ENCODE measurements around the gene TAF1A.

The TAF1A gene

DNA sequence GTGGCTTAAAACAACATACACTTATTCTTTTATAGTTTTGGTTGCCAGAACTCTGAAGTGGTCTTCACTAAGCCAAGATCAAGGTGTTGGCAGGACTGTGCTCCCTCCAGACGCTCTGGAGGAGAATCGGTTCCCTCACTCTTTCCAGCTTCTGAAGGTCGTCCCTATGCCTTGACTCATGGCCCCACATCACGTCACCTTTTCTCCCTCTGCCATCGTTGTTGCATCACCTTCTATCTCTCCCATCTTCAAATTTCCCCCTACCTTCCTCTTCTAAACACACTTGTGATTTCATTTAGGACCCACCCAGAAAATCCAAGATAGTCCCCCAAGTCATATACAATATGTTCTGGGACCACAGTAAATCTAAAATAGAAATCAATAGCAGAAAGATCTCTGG is 54.3 kb downstream of the TAF1A start:
- no peak for DNase-seq (ENCODE audit: low spot score)

- no peak for DNase-seq (ENCODE audit: low spot score)
Measured at GRCh38 chr1:222530852-222531251, 58.9 kb downstream of the TAF1A start.

GRCh38 chr1:222529916-222530315 is 59.8 kb downstream of the TAF1A start:
- DNase-seq (ENCODE audit: low spot score), result no peak

DNA sequence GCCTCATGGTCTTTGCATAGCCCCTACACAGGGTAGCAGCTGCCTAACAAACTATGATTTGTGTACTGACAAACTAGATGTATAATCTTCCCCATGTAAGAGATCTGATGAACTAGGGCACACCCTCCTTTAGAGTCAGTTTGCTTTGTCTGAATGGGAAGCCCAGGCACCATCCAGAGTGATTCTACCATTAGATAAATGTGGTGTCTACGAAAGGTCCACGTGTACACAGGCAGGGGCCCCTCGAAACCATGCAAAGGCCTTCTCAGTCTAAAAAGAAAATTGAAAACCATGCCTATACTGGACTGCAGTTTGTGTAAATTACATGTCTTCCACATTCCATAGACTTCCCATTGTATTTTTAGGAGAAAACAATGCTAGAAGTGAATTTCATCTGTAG is 60.6 kb downstream of the TAF1A start:
- no peak for DNase-seq (ENCODE audit: low spot score)

- DNase-seq (ENCODE audit: low spot score), result no peak
Measured at GRCh38 chr1:222525951-222526350, 63.8 kb downstream of the TAF1A start.

- no peak for DNase-seq (ENCODE audit: low spot score)
Measured at GRCh38 chr1:222523852-222524251, 65.9 kb downstream of the TAF1A start.

- no peak for DNase-seq (ENCODE audit: low spot score)
Measured at GRCh38 chr1:222522105-222522915, 67.4 kb downstream of the TAF1A start.

- no peak for DNase-seq (ENCODE audit: low spot score)
Measured at GRCh38 chr1:222521299-222522104, 68.2 kb downstream of the TAF1A start.

All from NAMALWA (cell line).